Hepatocyte (in vitro differentiated cells): ENCODE data around the gene SEMA3D.

ENCODE experiments used
- CTCF ChIP-seq: fragments of 200-600 bp; sonication (generic); IDR thresholded peaks from 2 replicates; pipeline ENCODE4 v1.5.1; 2016; ENCODE audit warnings: antibody characterized with exemption, mild to moderate bottlenecking; ENCODE audit not compliant: poor library complexity
- EZH2 ChIP-seq: fragments of 200-600 bp; sonication (generic); IDR thresholded peaks from 2 replicates; pipeline ENCODE4 v1.6.1; 2016; ENCODE audit warnings: antibody characterized with exemption, mild to moderate bottlenecking, borderline replicate concordance
- EZH2phosphoT487 ChIP-seq: fragments of 200-600 bp; sonication (generic); IDR thresholded peaks from one replicate; pipeline ENCODE4 v1.6.1; 2018; ENCODE audit warnings: antibody characterized with exemption, mild to moderate bottlenecking, low read depth, moderate library complexity; ENCODE audit not compliant: unreplicated experiment, severe bottlenecking

GRCh38 chr7:85150624-85151023 lies 36.2 kb downstream of the SEMA3D start:
- TF ChIP-seq CTCF, result no peak
- TF ChIP-seq EZH2, result no peak
- TF ChIP-seq EZH2phosphoT487, result no peak
